Upper lobe of right lung (tissue), 1 donor: Measurements from ENCODE around the gene CNPY2. TPM values are rescaled to one million over a fixed set of nuclear protein-coding genes. Genes with fewer than 3 reads are reported as not detected.
"Not testable (repeated sequence)": the region's sequence is repeated elsewhere in the genome, so short reads cannot be mapped to it uniquely, and the experiment has no call there.

Experiments used
- ATAC-seq: fragments of 200-7000 bp; cut with Tn5 transposase; one replicate; pipeline ENCODE4 v1.9.1; 2020; ENCODE audit warnings: mild to moderate bottlenecking, moderate library complexity
- DNase-seq: peaks from one replicate; pipeline ENCODE4 v3.0.0-alpha.2; 2020
- H3K27ac ChIP-seq: fragments of 200-600 bp; one replicate; pipeline ENCODE4 v1.8.0; 2022
- H3K27me3 ChIP-seq: fragments of 200-600 bp; one replicate; pipeline ENCODE4 v1.8.0; 2022; ENCODE audit warnings: mild to moderate bottlenecking
- H3K36me3 ChIP-seq: fragments of 200-600 bp; one replicate; pipeline ENCODE4 v1.8.0; 2022
- H3K4me1 ChIP-seq: fragments of 200-600 bp; one replicate; pipeline ENCODE4 v1.8.0; 2022
- H3K4me3 ChIP-seq: fragments of 200-600 bp; one replicate; pipeline ENCODE4 v1.8.0; 2022; ENCODE audit warnings: mild to moderate bottlenecking
- H3K9me3 ChIP-seq: fragments of 200-600 bp; one replicate; pipeline ENCODE4 v1.8.0; 2022
- CTCF ChIP-seq: fragments of 200-600 bp; IDR thresholded peaks from one replicate; pipeline ENCODE4 v1.8.0; 2022; ENCODE audit warnings: antibody characterized with exemption
- intact Hi-C: fragments of 100-400 bp; cut with DNase I; formaldehyde crosslinking; loops from one replicate; pipeline ENCODE4 v1.11.0; 2022
- total RNA-seq: library from RNA; stranded (reverse); fragmentation: NEBNext Ultra II Directional; extraction: Animal tissue kit (Norgen Biotek cat#: 25700); gene quantifications from one replicate; pipeline ENCODE4 v1.2.1, GENCODE V29; 2021
- donor health status: DM: no; HTN: yes; CAD: no; lungs with severe emphysema.

CNPY2 gene
- total RNA-seq, 1 donor from 2014 or later: 101 TPM

- DNase-seq (peak; percentile 22), ATAC-seq (no peak)
- TF ChIP-seq CTCF: no peak
- Histone ChIP-seq H3K27ac (peak overlapping the region; percentile 24), H3K36me3 (peaks cover 24% of the 10 kb centered on the region), H3K27me3 (no peaks in the 10 kb centered on the region), H3K4me1 (peaks cover 38% of the 10 kb centered on the region), H3K4me3 (no peak overlapping the region), H3K9me3 (no peaks in the 10 kb centered on the region)
- intact Hi-C loops: no loop called here
Observed at GRCh38 chr12:56297400-56297799, 18.4 kb downstream of the CNPY2 start.

GRCh38 chr12:56296295-56296694 is 19.5 kb downstream of the CNPY2 start:
- H3K4me1 ChIP-seq: peaks cover 44% of the 10 kb centered on the region
- peak; percentile 23 for DNase-seq
- no peak overlapping the region for H3K27ac ChIP-seq
- no peak for ATAC-seq
- H3K27me3 ChIP-seq: no peaks in the 10 kb centered on the region
- peaks cover 28% of the 10 kb centered on the region for H3K36me3 ChIP-seq
- no peaks in the 10 kb centered on the region for H3K9me3 ChIP-seq
- TF ChIP-seq CTCF: no peak
- no peak overlapping the region for H3K4me3 ChIP-seq
- intact Hi-C loops: no loop called here

GRCh38 chr12:56293795-56294194 is 22.0 kb downstream of the CNPY2 start:
- intact Hi-C loops: no loop called here
- Histone ChIP-seq H3K4me3 (no peak overlapping the region), H3K36me3 (peaks cover 42% of the 10 kb centered on the region), H3K27ac (no peak overlapping the region), H3K27me3 (no peaks in the 10 kb centered on the region), H3K4me1 (peaks cover 38% of the 10 kb centered on the region), H3K9me3 (no peaks in the 10 kb centered on the region)
- no peak for TF ChIP-seq CTCF
- no peak for ATAC-seq
- DNase-seq: no peak

GRCh38 chr12:56288705-56289387 is 26.9 kb downstream of the CNPY2 start:
- Histone ChIP-seq H3K36me3 (peaks cover 39% of the 10 kb centered on the region), H3K27ac (no peak overlapping the region), H3K9me3 (no peaks in the 10 kb centered on the region), H3K27me3 (no peaks in the 10 kb centered on the region), H3K4me3 (no peak overlapping the region), H3K4me1 (peaks cover 32% of the 10 kb centered on the region)
- no peak for TF ChIP-seq CTCF
- intact Hi-C loops: no loop called here
- DNase-seq (no peak), ATAC-seq (peak; percentile 83)

GRCh38 chr12:56286044-56286830 is 29.6 kb downstream of the CNPY2 start:
- DNase-seq (no peak), ATAC-seq (peak; percentile 28)
- H3K27me3 ChIP-seq: no peaks in the 10 kb centered on the region
- peaks cover 60% of the 10 kb centered on the region for H3K36me3 ChIP-seq
- H3K9me3 ChIP-seq: no peaks in the 10 kb centered on the region
- peak overlapping the region; percentile 0 for H3K27ac ChIP-seq
- H3K4me1 ChIP-seq: peaks cover 23% of the 10 kb centered on the region
- TF ChIP-seq CTCF: no peak
- no peak overlapping the region for H3K4me3 ChIP-seq
- intact Hi-C loops: no loop called here

GRCh38 chr12:56284263-56284662 is 31.5 kb downstream of the CNPY2 start:
- H3K4me3 ChIP-seq, DNase-seq, H3K27ac ChIP-seq, H3K27me3 ChIP-seq, intact Hi-C loops, ATAC-seq, H3K9me3 ChIP-seq: not testable (repeated sequence)
- Histone ChIP-seq H3K4me1 (peaks cover 21% of the 10 kb centered on the region), H3K36me3 (peaks cover 65% of the 10 kb centered on the region)
